HEK293T (cell line): Measurements from ENCODE around the gene SPAG16.

ENCODE experiments used
- BHLHE40 ChIP-seq: fragments of 450-650 bp; IDR thresholded peaks from 2 replicates; pipeline ENCODE4 v1.6.1; 2016; ENCODE audit warnings: mild to moderate bottlenecking, moderate library complexity, borderline replicate concordance
- ELF4 ChIP-seq: fragments of 450-650 bp; IDR thresholded peaks from 2 replicates; pipeline ENCODE4 v1.6.1; 2017; ENCODE audit warnings: antibody characterized with exemption
- LEF1 ChIP-seq: fragments of 450-650 bp; IDR thresholded peaks from 2 replicates; pipeline ENCODE4 v1.6.1; 2017; ENCODE audit warnings: mild to moderate bottlenecking, borderline replicate concordance
- NFRKB ChIP-seq: fragments of 450-650 bp; IDR thresholded peaks from 2 replicates; pipeline ENCODE4 v1.6.1; 2016; ENCODE audit warnings: mild to moderate bottlenecking, moderate library complexity
- SP1 ChIP-seq: fragments of 450-650 bp; IDR thresholded peaks from 2 replicates; pipeline ENCODE4 v1.6.1; 2017
- SUZ12 ChIP-seq: fragments of 450-650 bp; IDR thresholded peaks from 2 replicates; pipeline ENCODE4 v1.6.1; 2016; ENCODE audit warnings: mild to moderate bottlenecking
- TARDBP ChIP-seq: fragments of 450-650 bp; IDR thresholded peaks from 2 replicates; pipeline ENCODE4 v1.6.1; 2016
- ZNF384 ChIP-seq: fragments of 450-650 bp; IDR thresholded peaks from 2 replicates; pipeline ENCODE4 v1.6.1; 2016

DNA sequence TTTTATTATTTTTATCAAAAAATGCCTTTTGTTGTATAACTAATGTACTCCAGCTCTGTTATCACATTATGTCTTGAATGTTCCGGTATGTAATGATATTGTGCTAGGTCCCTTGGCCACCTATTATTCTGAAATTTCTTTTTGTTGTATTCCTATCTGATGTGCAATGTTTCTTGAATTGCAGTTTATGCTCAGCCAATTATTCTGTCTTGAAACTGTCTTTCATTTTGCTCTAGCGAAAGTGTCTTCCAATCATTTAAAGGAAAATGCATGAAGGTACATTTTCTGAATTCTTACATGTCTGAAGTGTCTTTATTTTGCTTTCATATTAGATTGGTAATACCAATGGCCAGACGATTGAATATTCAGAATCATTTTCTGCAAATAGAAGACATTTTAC lies 277.5 kb downstream of the SPAG16 start:
- TF ChIP-seq ELF4 (no peak), SUZ12 (no peak), SP1 (no peak), NFRKB (no peak), ZNF384 (no peak), BHLHE40 (no peak), TARDBP (no peak), LEF1 (no peak)
